HG03575 (cell line): ENCODE measurements around the gene ACCSL.

Experiments used
- ATAC-seq: cut with Tn5 transposase; IDR thresholded peaks from one replicate; pipeline ENCODE4 v1.9.1; 2021; ENCODE audit not compliant: unreplicated experiment, insufficient number of reproducible peaks, low FRiP score; ENCODE audit errors: extremely low read depth

The ACCSL gene

GRCh38 chr11:44047931-44048431, at the start of gene ACCSL:
ACCSL (plus strand) TSS chr11:44047981; CDS start chr11:44048037, 56 bp downstream.
- no peak for ATAC-seq

- no peak for ATAC-seq
These were observed 49.5 kb upstream of the ACCSL start for GRCh38 chr11:43998308-43998707.

- no peak for ATAC-seq
These were observed 47.0 kb upstream of the ACCSL start for GRCh38 chr11:44000731-44001130.

- ATAC-seq, result no peak
These were observed 45.3 kb upstream of the ACCSL start for GRCh38 chr11:44002191-44003093.

- no peak for ATAC-seq
These were observed 43.9 kb upstream of the ACCSL start for GRCh38 chr11:44003736-44004451.

DNA sequence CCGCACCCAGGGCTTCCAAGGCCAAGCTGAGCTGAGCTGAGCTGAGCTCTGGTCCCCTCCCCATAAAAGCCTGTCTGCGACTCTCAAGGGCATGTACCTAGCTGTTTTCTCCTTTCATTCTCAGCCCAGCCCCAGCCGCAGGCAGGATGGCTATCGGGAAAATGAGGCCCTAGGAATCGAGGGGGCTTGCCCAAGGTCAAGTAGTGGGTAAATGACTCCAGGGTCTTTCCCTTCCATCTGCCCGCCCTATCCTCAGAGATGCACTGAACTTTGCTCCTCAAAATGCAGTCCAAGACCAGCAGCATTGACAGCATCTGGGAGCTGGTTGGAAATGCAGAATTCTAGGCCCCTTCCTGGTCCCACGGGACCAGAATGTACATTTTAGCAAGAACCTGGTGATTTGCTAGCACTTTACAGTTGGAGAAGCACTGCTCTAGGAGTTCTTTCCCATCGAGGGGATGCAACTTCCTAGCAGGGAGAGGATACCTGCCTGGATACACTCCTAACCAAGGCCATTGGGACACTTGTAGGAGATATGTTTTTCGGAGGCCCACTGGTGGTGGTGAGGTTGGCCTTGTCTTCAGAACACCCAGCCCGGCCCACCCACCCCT, 43.2 kb upstream of the ACCSL start:
- no peak for ATAC-seq

DNA sequence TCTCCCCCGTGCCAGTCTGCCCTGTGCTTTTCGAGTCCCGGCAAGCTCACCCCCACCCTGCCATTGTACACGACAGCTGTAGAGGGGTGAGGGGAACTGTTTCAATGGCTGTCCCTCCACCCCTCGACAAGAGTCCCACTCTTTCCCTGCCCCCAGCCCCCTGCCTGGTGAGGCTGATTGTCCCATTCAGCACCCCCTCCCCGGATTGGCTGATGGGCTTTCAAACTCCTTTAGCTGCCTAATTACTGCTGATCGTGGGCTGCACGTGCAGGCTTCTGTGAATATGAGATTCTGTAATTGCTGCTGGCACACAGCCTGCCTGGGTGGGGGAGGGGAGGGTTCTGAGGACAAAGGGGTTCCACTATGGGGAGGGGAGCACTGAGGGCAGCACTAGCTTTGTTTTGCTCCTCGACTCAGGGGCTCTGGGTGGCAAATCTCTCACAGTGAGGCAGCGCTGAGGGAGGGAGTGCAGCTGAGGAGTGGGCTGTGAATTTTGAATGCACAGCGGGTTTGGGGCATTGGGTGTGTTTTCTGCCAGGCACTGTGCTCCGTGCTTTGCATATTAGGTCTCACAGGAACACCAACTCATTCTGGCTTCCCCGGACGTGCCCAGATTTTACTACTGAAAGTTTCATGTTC, 42.6 kb upstream of the ACCSL start:
- no peak for ATAC-seq

DNA sequence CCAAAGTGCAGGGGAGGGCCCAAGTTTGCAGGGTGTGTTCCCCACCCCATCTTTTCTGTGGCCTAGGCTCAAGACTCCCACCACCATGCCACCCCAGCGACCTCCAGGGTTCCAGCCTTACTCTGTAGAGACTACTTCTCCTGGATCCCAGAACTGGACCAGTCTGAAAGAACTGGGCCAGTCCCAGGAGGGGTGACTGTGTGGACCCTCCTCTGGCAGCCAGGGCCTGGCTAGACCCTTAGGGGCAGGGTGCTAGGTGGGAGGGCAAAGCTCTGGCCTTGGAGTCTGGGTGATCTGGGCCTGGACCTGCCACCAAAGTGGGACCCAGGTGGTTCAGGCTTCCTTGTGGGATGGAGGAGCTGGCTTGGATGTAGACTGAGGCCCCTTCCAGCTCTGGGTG, 41.8 kb upstream of the ACCSL start:
- ATAC-seq, result no peak

DNA sequence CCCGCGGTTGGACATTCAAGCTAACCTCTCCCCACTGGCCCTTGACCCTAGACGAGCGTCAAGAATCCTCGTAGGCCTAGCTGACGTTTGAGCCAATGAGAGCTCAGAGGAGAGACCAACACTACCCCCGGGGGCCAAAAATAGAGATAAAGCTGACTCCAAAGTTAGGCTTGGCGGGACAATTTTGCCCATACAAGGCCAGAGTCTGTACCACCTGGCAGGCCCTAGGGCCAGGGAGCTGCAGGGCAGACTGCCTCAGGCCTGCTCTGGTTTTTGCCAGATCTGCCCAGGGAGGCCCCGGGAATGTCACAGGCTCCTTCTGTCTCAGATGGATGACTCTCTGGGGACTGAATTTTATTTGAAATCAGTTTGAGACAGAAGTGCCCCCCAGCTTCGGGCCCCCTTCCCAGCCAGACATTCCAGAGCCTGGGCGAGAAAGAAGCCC, 40.8 kb upstream of the ACCSL start:
- ATAC-seq, result no peak

GRCh38 chr11:44007481-44008087, 40.2 kb upstream of the ACCSL start:
- no peak for ATAC-seq

DNA sequence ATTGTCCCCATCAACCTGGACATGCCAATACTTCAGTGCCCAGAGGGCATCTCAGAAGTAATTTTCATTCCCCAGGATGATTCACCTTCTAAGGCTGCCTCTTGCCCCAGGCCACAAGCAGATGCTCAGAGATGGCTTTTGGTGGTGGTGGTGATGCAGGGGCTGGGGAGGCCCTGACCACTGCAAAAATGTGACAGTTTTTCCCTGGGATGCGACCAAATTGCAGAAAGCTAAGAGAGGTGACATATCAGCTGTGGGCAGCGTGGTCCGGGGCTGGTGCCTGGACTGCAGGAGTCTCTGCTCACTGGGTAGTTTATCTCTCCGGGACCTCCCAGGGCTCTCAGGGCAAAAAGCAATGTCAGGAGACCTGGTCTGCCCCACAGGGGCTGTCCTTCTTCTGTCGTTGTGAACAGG, 39.7 kb upstream of the ACCSL start:
- ATAC-seq, result no peak

GRCh38 chr11:44008698-44009097, 39.1 kb upstream of the ACCSL start:
- no peak for ATAC-seq

- no peak for ATAC-seq
These were observed 37.0 kb upstream of the ACCSL start for GRCh38 chr11:44010789-44011251.

DNA sequence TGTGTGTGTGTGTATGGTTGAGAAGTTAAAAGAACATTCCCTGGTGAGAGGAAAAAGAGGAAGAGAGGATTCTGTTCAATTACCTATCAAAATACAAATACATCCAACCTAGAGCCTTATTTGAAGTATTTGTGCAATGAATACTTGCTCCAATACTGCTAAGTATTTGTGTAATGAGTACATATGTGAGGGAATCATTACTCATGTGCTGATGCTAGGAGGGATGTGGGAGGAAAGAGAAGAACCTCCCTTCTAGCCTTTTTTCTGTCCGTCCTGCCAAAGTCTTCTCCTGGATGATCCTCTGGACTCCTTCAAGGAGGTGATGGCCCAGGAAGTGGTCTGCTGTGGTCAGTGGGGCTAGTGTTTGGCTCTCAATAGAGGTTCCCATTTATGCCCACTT, 36.0 kb upstream of the ACCSL start:
- no peak for ATAC-seq

DNA sequence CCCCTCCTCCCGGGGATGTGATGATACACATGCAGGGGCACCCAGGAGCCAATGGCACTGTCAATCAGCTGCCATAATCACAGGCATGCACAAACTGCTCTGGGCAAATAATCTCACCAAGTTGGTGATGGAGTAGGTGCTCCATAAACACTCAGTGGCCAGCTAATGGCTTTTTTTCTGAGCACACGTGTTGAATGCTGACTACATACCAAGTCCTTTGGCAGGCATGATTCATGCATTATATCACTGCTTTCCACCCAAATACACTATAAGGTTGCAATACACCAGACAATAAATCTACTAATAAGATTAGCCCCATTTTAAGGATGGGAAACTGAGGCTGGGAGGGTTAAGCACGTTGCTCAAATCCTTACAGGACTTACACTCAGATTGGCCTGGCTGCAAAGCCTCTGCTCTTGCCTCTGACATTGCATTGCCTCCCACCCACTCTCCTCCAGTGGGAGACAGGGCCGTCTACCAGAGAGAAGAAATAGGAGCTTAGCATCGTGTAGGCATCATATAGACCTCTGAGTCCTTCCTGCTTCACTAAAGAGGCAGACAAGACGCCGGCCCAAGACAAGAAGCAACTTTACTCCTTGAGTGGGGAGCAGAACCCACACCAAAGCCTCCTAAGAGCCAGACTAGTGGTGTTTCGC, 32.7 kb upstream of the ACCSL start:
- no peak for ATAC-seq

DNA sequence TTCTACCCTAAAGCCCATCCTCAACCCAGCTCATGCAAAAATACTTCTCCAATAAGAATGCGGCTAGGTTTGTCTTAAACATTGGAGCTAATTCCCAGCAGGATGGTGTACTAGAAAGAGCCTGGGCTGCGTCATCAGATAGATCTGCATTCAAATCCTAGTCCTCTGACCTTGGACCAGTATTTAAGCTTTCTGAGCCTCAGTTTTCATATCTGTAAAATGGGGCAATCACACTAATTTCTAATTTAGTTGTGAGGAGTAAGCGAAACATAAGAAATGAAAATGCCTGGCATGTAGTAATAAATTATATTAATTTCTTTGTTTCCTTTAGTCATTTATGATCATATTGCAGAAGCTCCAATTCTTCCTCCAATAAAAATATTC, 32.2 kb upstream of the ACCSL start:
- no peak for ATAC-seq

DNA sequence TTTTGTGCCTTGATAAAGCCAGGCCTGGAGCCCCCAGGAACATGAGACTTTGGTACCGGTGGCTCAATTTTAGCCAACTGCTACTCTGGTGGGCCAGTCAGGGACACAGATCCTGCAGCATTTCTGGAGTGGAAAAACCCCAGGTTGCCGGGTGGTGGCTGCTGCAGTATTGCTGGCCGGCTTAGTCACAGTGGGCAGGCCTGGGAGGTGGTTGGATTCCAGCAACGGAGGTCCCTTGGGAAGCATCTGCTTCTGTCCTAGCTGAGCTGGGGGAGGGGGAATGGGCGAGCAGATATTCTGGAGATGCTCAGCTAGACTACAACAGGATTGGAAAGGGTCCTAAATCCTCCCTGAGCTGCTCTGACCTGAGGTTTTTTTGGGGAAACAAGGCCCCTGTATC, 31.6 kb upstream of the ACCSL start:
- ATAC-seq, result no peak
